HG03039 (cell line): ENCODE data around the gene RAPGEFL1.
"Not testable (repeated sequence)": the region's sequence is repeated elsewhere in the genome, so short reads cannot be mapped to it uniquely, and the experiment has no call there.

Experiments
- ATAC-seq: cut with Tn5 transposase; IDR thresholded peaks from one replicate; pipeline ENCODE4 v1.9.1; 2021; ENCODE audit warnings: mild to moderate bottlenecking, moderate library complexity; ENCODE audit not compliant: unreplicated experiment

RAPGEFL1 gene

DNA sequence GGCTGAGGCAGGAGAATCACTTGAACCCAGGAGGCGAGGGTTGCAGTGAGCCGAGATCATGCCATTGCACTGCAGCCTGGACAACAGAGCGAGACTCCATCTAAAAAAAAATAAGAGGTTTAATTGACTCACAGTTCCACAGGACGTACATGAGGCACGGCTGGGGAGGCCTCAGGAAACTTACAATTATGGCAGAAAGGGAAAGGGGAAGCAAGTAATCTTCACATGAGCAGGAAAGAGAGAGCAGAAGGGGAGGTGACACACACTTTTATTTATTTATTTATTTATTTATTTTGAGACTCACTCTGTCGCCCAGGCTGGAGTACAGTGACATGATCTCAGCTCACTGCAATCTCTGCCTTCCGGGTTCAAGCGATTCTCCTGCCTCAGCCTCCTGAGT, 28.9 kb downstream of the RAPGEFL1 start:
- not testable (repeated sequence) for ATAC-seq

DNA sequence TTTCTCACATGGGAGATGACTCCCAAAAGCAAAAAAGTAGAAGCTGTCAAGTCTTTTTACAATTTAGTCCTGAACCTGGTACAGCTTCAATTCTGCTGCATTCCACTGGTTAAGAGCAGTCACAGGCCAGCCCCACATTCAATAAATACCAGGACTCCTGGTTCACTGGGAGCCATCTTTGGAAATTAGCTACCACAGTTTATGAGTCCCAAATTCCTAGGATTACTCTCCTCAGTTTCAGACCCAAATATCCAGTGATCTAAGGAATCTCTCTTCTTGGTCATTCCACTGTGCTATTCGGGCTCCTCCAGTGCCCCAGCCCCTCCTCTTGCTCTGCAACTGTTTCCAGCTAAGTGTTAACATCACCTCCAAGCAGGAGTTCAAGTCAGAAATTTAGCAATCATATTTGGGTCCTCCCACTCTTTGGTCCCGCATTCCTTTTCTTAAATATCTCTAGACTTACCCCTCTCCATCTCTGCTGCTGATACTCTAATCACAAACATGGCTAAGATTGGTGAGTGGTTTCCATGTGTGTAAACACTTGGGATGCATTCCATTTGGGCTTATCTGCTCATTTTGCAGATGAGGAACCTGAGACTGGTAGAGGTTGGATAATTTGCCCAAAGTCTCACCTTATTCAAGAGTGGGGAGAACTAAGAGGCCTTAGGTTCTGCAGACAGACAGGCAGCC, 32.3 kb downstream of the RAPGEFL1 start:
- no peak for ATAC-seq

DNA sequence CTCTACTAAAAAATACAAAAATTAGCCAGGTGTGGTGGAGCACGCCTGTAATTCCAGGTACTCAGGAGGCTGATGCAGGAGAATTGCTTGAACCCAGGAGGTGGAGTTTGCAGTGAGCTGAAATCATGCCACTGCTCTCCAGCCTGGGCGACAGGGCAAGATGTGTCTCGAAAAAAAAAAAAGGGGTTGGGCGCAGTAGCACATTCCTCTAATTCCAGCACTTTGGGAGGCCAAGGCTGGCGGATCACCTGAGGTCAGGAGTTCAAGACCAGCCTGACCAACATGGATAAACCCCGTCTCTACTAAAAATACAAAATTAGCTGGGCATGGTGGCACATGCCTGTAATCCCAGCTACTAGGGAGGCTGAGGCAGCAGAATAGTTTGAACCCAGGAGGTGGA, 36.6 kb downstream of the RAPGEFL1 start:
- not testable (repeated sequence) for ATAC-seq

DNA sequence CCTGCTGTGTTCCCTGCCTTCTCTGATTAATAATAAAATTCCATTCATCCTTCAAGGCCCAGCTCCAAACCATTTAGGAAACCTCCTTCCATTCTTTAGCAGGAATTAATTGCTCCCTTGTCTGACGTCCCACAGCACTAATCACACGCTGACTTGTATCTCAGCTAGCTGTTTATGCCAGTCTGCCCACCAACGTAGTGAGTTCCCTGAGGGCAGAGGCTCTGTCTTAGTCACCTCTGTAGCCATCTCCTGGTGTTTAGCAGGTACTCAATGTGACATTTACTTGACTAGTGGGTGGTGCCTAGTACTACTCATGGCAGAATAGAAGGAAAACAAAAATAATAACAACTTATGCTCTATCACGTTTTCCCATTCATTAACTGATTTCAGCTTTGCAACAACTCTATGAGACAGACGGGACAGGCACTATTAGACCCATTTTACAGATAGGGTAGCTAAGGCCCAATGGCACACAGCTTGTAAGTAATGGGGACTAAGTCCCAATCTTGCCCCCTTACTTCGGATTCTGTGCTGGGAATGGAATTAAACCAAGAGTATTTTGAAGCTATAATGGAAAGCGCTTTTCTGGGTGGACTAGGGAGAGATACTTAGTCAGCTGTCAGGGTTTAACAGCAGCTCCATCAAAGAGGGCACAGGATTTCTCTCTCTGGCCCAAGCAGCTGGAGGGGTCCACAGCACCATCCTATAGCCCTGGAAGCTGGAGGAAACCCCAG, 40.9 kb downstream of the RAPGEFL1 start:
- ATAC-seq: no peak

DNA sequence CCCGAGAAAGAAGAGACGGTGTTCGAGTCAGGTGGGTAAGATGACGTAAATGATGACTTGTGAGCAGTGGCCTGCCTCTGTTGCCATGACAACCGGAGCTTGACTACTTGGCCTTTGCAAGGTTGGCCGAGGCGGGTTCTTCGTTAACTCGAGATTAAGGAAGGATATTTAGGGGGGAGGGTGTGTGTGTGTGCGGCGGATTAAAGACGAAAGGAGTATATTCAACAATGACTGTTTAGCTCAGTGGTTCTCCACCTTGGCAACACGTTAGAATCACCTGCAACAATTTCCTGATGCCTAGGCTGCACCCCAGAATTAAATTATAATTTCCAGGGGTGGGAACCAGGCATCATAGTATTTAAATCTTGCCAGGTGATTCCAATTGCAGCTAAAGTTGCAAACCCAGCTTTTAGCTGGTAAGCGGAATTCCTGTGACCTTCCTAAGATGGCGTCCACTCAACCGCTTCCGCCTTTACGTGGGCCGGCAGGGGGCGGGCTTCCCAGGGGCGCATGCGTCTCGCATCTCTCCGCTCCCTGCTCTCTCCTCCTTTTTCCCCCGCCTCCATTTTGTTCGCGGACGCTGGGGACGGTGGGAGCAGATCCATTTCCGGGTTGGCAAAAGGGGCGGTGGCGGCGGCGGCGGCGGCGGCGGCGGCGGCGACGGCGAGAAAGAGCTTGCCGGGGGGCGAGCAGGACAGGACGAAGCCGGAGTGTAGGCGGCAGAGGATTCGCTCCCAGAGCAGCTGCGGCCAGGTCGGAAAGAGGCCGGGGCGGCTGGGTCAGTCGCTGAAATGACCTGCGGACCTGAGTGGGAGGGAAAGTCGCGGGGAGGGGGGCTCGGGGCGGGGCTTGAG, 41.7 kb downstream of the RAPGEFL1 start, which contains the start of gene WIPF2:
TSS of gene WIPF2 (plus strand) at position 565 of the 854 bp plus-strand sequence. CDS start 37,156 bp downstream, outside the sequence.
- peak; percentile 91 for ATAC-seq

DNA sequence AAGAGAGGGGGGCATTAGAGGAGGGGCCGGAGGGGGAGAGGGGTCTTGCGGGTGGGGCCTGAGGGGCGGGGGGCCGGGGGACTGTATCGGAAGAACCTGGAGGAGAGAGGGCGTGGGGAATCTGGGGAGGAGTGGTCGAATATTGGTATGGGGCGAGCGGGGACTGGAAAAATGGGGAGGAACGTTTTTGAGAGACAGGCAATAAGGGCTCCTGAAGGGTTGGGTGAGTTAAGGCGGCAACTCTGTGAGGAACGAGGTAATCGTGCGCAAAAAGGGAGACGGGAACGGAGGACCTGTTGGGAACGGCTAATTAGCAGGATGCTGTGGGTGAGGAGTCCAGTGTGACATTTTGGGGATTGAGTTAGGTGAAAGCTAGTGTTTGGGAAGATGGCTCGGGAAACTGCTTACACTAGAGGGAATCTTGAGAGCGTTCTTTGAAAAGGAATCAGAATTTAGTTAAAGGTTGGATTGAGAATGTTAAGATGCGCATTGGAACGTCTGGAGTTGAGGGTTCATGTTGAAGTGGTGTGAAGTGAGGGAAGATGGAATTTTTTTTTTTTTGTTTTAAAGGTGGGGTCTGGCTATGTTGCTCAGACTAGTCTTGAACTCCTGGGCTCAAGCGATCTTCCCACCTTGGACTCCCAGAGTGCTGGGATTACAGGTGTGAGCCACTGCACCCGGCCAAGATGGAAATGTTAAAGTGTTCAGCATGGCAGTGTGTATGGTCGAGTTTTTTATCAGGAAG, 42.5 kb downstream of the RAPGEFL1 start:
- ATAC-seq: no peak

DNA sequence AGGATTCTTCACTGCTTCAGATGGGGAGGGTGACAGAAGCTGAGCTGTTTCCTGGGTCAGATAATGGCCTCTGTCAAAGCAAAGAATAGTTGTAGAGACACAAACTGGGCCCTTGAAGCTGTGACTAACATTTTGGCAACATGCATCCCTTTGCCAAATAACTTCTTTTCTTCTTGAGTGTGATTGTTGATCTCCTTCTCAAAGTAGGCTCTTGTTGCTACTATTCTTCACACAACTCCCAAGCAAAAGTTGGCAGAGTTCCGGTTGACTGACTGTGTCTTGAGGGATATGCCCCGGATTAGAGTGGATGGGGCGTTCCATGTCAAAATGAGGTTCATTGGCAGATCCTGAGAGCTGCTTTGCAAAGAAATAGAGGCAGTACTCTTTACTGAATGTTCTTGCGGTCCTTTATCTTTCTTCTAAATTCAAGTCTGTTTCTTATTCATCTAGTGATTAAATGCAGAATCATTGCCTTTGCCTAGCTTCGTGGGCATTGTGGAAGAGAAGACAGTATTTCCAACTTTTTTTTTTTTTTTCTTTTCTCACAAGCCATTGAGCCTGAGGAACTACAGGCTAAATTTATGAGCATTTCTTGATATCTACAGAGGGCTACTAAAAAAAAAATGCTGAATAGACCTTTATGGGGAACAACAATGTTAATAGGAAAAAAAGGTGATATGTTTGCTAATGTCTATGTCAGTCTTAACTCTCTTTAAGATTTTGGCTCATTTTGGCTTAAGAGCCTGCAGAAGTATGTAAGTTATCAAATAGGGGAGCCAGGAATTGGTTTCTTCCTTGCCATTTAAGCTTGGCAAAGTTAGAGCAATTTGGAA, 47.7 kb downstream of the RAPGEFL1 start:
- ATAC-seq: no peak

DNA sequence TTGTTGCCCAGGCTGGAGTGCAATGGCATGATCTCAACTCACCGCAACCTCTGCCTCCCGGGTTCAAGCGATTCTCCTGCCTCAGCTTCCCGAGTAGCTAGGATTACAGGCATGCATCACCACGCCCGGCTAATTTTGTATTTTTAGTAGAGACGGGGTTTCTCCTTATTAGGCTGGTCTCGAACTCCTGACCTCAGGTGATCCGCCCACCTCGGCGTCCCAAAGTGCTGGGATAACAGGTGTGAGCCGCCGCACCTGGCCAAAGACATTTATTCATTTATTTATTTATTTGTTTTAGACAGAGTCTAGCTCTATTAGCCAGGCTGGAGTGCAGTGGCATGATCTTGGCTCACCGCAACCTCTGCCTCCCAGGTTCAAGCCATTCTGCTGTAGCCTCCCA, 51.9 kb downstream of the RAPGEFL1 start:
- ATAC-seq: not testable (repeated sequence)

DNA sequence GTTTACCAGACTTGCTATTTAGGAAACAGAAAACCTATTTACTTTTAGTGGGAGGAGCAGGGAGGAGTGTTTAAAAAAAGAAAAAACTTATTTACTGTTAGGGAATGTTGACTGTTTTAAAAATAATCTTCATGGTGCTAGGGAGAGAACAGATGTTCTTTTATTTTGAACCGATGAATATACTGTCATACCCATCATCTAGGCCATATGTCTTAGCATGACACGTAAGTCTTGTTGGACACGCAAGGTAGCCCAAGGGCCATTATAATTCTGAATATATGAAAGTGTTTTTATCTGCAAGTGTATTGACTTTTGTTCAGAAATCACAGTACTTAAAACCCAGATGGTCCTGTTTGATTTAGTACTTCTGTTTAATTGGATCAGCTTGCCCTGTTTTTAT, 53.4 kb downstream of the RAPGEFL1 start:
- no peak for ATAC-seq

DNA sequence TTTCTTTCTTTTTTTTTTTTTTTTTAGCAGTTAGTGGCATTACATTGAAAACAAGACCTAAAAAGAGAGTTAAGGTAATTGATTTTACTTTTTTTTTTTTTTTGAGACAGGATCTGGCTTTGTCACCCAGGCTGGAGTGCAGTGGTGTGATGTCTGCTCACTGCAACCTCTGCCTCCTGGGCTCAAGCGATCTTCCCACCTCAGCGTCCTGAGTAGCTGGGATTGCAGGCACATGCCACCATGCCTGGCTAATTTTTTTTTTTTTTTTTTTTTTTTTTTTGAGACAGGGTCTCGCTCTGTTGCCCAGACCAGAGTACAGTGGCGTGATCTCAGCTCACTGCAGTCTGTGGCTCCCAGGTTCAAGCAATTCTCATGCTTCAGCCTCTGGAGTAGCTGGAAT, 54.7 kb downstream of the RAPGEFL1 start:
- ATAC-seq: not testable (repeated sequence)

DNA sequence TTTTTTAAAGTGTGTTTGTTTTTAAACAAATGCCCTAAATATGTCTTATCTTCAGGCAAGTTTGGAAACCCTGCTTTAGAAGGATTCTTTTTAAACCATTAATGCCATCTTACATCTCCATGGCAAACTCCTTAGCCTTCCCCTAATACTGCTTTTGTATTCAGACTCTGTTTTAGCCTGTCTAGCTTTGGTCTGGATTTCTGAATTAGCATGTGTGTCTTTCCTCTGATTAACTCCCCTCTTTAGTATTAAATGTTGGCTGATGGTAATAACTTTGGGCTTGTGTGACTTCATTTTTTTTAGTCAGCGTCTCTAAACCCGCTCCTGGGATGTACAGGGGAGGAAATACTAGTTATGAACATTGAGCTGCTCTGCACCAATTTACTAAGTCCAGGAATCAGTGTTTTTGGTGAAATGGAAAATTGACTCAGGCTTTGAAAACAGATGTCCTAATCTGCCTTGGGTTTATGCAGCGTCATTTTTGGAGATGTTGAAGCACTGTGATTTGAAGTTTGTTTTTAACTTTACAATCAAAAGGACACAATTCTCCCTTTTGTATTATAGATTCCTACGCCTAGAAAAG, 64.1 kb downstream of the RAPGEFL1 start:
- ATAC-seq: no peak

DNA sequence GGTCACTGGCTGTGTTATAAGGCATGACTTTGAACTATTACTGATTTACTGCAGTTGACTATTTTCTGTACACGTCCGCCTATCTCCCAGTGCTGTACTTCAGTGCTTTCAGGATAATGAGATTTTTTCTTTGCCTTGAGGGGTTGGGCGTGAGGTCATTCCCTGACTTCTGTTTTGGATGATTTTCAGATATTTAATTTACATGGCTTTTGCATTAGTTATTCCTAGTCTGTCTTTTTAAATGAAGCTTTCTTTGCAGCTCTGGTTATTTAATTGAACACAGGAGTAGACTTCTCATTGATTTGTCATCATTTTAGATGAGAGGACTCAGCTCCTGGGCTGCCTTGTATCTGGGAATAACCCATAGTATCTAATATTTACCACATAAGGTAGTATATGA, 65.5 kb downstream of the RAPGEFL1 start:
- ATAC-seq: no peak

DNA sequence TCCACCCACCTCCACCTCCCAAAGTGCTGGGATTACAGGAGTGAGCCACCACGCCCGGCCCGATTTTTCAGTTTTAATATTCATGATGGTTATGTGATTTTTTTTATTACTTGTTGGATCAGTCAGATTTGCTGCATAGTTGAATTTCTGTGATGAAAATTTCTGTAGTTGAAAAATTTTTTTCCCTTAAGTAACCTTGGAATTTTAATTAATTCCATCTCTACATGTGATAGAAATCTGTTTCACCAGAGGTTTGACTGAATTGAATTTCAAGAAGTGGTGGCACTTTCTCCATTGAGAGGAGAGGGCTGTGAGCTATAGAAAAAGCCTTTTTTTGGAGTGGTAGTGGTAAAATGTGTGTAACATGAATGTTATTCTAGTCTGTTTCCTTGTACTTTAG, 66.5 kb downstream of the RAPGEFL1 start:
- no peak for ATAC-seq

DNA sequence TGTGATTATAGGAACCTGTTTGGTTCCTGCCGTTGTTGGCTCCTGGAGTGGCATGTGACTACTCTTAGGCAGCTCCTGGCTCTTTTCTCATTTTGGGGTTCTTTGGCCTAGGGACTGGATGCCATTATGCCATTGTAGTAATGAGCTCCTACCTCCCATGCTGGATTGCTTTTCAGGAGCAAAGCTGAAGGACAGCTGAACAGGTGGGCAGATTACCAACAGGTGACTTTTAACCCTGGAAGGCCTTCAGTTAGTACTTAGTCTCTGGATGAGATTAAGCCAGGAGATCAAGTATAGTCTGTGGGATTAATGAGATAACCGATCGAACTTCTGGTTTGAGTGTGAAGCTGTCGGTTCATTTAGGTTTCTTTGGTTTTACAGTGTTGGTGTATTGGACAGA, 67.0 kb downstream of the RAPGEFL1 start:
- no peak for ATAC-seq
